Heart left ventricle (tissue), 16 donors: ENCODE results near the gene TMEM163. TPM values are rescaled to one million over a fixed set of nuclear protein-coding genes. Genes with fewer than 3 reads are reported as not detected.

Experiments
- ATAC-seq, 4 donors: fragments of 200-7000 bp; cut with Tn5 transposase; one replicate each; pipeline ENCODE4 v1.9.1; 2020 to 2022; ENCODE audit warnings: moderate library complexity in 4 of 4, mild to moderate bottlenecking in 3 of 4, moderate number of reproducible peaks in 1 of 4
- DNase-seq, 5 donors: peaks; one replicate each; pipeline ENCODE4 v3.0.0-alpha.2; 2020
- H3K27ac ChIP-seq, 12 donors: fragments of 200-600 bp; sonication (generic) in 4 of 12; one replicate each; pipeline versions ENCODE4 v1.5.0 to v1.8.0; 2016 to 2022; ENCODE audit warnings: mild to moderate bottlenecking in 2 of 12
- H3K27me3 ChIP-seq, 9 donors: fragments of 200-600 bp; sonication (generic) in 2 of 9; one replicate each; pipeline versions ENCODE4 v1.5.1 to v1.8.0; 2016 to 2022; ENCODE audit warnings: mild to moderate bottlenecking in 3 of 9
- H3K36me3 ChIP-seq, 9 donors: fragments of 200-600 bp; sonication (generic) in 2 of 9; one replicate each; pipeline versions ENCODE4 v1.5.0 to v1.8.0; 2018 to 2022; ENCODE audit warnings: mild to moderate bottlenecking in 2 of 9
- H3K4me1 ChIP-seq, 12 donors: fragments of 200-600 bp; sonication (generic) in 4 of 12; one replicate each; pipeline versions ENCODE4 v1.5.0 to v1.8.0; 2016 to 2022; ENCODE audit warnings: mild to moderate bottlenecking in 3 of 12
- H3K4me3 ChIP-seq, 12 donors: fragments of 200-600 bp; sonication (generic) in 4 of 12; one replicate each; pipeline versions ENCODE4 v1.5.0 to v1.8.0; 2017 to 2022; ENCODE audit warnings: mild to moderate bottlenecking in 9 of 12, moderate library complexity in 4 of 12
- H3K9me3 ChIP-seq, 12 donors: fragments of 200-600 bp; sonication (generic) in 4 of 12; one replicate each; pipeline versions ENCODE4 v1.5.0 to v1.8.0; 2016 to 2022; ENCODE audit warnings: mild to moderate bottlenecking in 1 of 12
- POLR2A ChIP-seq, 2 donors: fragments of 450-650 bp; IDR thresholded peaks; one replicate each; pipeline ENCODE4 v1.6.1; 2017; ENCODE audit warnings: antibody characterized with exemption in 2 of 2, mild to moderate bottlenecking in 2 of 2, moderate library complexity in 2 of 2
- WGBS, 4 donors: extraction: QIAGEN DNeasy Blood & Tissue Kit in 2 of 4; methylation state at CpG; one replicate each; pipeline versions ENCODE4 v1.1.5 to v1.1.7; 2013 to 2018; 5-methylcytosine and 5-hydroxymethylcytosine counted together
- intact Hi-C, 10 donors: fragments of 100-400 bp; cut with DNase I; formaldehyde crosslinking; loops; one replicate each; pipeline versions ENCODE4 v1.11.1 to v1.14.2; 2022
- polyA plus RNA-seq, 2 donors: library from polyadenylated mRNA; stranded (reverse); fragments of 200-250 nt; gene quantifications; one replicate each; pipeline ENCODE4 v1.2.3, GENCODE V29; 2013
- total RNA-seq, 9 donors: library from RNA; depleted of rRNA in 2 of 9; stranded (reverse); fragments of >200 nt in 2 of 9; fragmentation: NEBNext Ultra II Directional in 3 of 9; extraction: Animal tissue kit (Norgen Biotek cat#: 25700) in 3 of 9; gene quantifications; one replicate each; pipeline versions ENCODE4 v1.1.0 to v1.2.4, GENCODE V29; 2016 to 2023
- TF ChIP-seq, protein P1 (sequence below), 12 donors: fragments of 200-600 bp; sonication (generic) in 4 of 12; IDR thresholded peaks; one replicate each; pipeline versions ENCODE4 v1.5.0 to v1.8.0; 2018 to 2022; ENCODE audit warnings: antibody characterized with exemption in 12 of 12, mild to moderate bottlenecking in 5 of 12
- donor health status: ischemic (EF 13 %, LVEDD 7.1; RV severe dilation, severe dysfunction).
- donor health status: healthy with polysubstance abuse.
- donor health status: DM: no; HTN: yes; CAD: no.
- donor health status: DM: no; HTN: no; CAD: no.
- donor health status: ischemic (EF 25% LVEDD 6.9; RV normal size, moderate dysfunction).
- donor health status: ischemic (EF 25% LVEDD 5.7; RV mildly dilated, moderate dysfunction).
- donor health status: healthy.
- donor health status: DM: yes; HTN: yes; CAD: no.
- donor health status: ischemic (EF 35%, LVEDD 5.7; RV mildly dilated, moderate dysfunction).
- donor health status: nonischemic (EF 11% LVEDD 7.7; RV severe dilation, severe dysfunction).
- donor health status: DM: yes; HTN: yes; CAD: no.
- donor health status: PGD.
- donor health status: ischemic (EF 29% LVEDD 5.4; RV normal size, mild dysfunction).
- donor health status: nonischemic (EF 23%, LVEDD 6.1; RV moderate dilation, normal function).

The TMEM163 gene
- total and polyA plus RNA-seq, 11 donors: 0.14 to 1.4 (median 0.47) TPM

DNA sequence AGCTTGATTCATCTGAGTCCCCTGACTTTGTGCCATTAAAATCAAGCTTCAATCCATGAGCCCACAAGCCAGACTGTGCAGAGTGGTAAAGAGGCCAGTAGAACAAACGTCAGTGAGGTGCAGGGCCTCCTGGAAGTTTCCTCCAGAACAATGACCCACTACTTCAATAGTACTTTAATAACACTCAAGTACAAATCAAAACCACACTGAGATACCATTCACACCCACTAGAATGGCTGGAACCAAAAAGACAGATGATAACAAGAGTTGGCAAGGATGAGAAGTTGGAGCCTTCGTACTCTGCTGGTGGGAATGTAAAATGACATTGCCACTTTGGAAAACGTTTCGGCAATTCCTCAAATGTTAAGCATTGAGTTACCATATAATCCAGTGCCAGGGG lies 181.1 kb downstream of the TMEM163 start:
- Histone ChIP-seq H3K36me3 (no peaks in the 10 kb centered on the region), H3K9me3 (no peaks in the 10 kb centered on the region), H3K27me3 (no peaks in the 10 kb centered on the region), H3K27ac (no peak overlapping the region), H3K4me3 (no peak overlapping the region), H3K4me1 (peaks cover 0 to 18% (median 0%) of the 10 kb centered on the region in 12 donors)
- TF ChIP-seq POLR2A (IDR thresholded peaks at IDR 0.05): no peak
- TF ChIP-seq, protein P1, sequence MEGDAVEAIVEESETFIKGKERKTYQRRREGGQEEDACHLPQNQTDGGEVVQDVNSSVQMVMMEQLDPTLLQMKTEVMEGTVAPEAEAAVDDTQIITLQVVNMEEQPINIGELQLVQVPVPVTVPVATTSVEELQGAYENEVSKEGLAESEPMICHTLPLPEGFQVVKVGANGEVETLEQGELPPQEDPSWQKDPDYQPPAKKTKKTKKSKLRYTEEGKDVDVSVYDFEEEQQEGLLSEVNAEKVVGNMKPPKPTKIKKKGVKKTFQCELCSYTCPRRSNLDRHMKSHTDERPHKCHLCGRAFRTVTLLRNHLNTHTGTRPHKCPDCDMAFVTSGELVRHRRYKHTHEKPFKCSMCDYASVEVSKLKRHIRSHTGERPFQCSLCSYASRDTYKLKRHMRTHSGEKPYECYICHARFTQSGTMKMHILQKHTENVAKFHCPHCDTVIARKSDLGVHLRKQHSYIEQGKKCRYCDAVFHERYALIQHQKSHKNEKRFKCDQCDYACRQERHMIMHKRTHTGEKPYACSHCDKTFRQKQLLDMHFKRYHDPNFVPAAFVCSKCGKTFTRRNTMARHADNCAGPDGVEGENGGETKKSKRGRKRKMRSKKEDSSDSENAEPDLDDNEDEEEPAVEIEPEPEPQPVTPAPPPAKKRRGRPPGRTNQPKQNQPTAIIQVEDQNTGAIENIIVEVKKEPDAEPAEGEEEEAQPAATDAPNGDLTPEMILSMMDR (IDR thresholded peaks at IDR 0.05): peak in 4 of 12 donors; percentile 6 to 25 (median 20)
- 47 to 58% (median 52%) methylated on average over 4 of the region's 4 CpGs for WGBS, 4 donors
- DNase-seq: no peak
- intact Hi-C loops: no loop called here
- ATAC-seq: peak; percentile 47 to 88 (median 60)

- no peak overlapping the region for H3K27ac ChIP-seq
- intact Hi-C loops: no loop called here
Observed at GRCh38 chr2:134537121-134537520, 181.7 kb downstream of the TMEM163 start.

GRCh38 chr2:134536296-134536695 lies 182.5 kb downstream of the TMEM163 start:
- no peaks in the 10 kb centered on the region for H3K9me3 ChIP-seq
- TF ChIP-seq POLR2A (IDR thresholded peaks at IDR 0.05): no peak
- TF ChIP-seq, protein P1 (IDR thresholded peaks at IDR 0.05): no peak
- H3K27ac ChIP-seq: no peak overlapping the region
- H3K4me1 ChIP-seq: peaks cover 0 to 18% (median 0%) of the 10 kb centered on the region in 12 donors
- DNase-seq (no peak), ATAC-seq (no peak)
- no peaks in the 10 kb centered on the region for H3K36me3 ChIP-seq
- intact Hi-C loops: no loop called here
- no peak overlapping the region for H3K4me3 ChIP-seq
- 80 to 93% (median 89%) methylated on average over 8 of the region's 8 CpGs for WGBS, 4 donors
- H3K27me3 ChIP-seq: peaks cover 0 to 5% (median 0%) of the 10 kb centered on the region in 9 donors

More at GRCh38 chr2:134537121-134537520, 181.7 kb downstream of the TMEM163 start:
- H3K4me1 ChIP-seq: peaks cover 0 to 18% (median 0%) of the 10 kb centered on the region in 12 donors
- H3K27me3 ChIP-seq: peaks cover 0 to under 1% (median 0%) of the 10 kb centered on the region in 9 donors
- 91 to 95% (median 93%) methylated on average over 2 of the region's 2 CpGs for WGBS, 4 donors
- TF ChIP-seq, protein P1 (IDR thresholded peaks at IDR 0.05): no peak
- no peak for TF ChIP-seq POLR2A (IDR thresholded peaks at IDR 0.05)
- no peaks in the 10 kb centered on the region for H3K9me3 ChIP-seq
- no peak for ATAC-seq
- no peak overlapping the region for H3K4me3 ChIP-seq
- DNase-seq: no peak
- no peaks in the 10 kb centered on the region for H3K36me3 ChIP-seq

GRCh38 chr2:134532537-134532936 lies 186.3 kb downstream of the TMEM163 start:
- WGBS, 4 donors: 92 to 100% (median 95%) methylated on average over 1 of the region's 1 CpG
- TF ChIP-seq POLR2A (IDR thresholded peaks at IDR 0.05): no peak
- TF ChIP-seq, protein P1 (IDR thresholded peaks at IDR 0.05): no peak
- Histone ChIP-seq H3K36me3 (no peaks in the 10 kb centered on the region), H3K27me3 (peaks cover 0 to 5% (median 0%) of the 10 kb centered on the region in 9 donors), H3K4me1 (peaks cover 0 to 5% (median 0%) of the 10 kb centered on the region in 12 donors), H3K4me3 (no peak overlapping the region), H3K27ac (no peak overlapping the region), H3K9me3 (no peaks in the 10 kb centered on the region)
- no peak for ATAC-seq
- no peak for DNase-seq
- intact Hi-C loops: no loop called here
